OCI-LY1 (cell line): ENCODE data around the gene PPIL6.

Experiments used
- H2AFZ ChIP-seq: fragments of 200-600 bp; sonication (generic), shearing (Covaris generic); 2 replicates; pipeline ENCODE4 v1.6.0; 2014; ENCODE audit warnings: antibody characterized with exemption, mild to moderate bottlenecking, low read length
- H3F3A ChIP-seq: fragments of 200-600 bp; sonication (generic), shearing (Covaris generic); 2 replicates; pipeline ENCODE4 v1.6.0; 2014; ENCODE audit warnings: mild to moderate bottlenecking, antibody characterized with exemption, low read length, moderate library complexity; ENCODE audit not compliant: insufficient read depth
- H3K27ac ChIP-seq: fragments of 200-600 bp; sonication (generic); 2 replicates; pipeline ENCODE4 v1.5.1; 2014; ENCODE audit warnings: low read length, mixed run types, mild to moderate bottlenecking, low read depth; ENCODE audit not compliant: poor library complexity, severe bottlenecking
- H3K27me3 ChIP-seq: fragments of 200-600 bp; sonication (generic); 2 replicates; pipeline ENCODE4 v1.6.0; 2014; ENCODE audit warnings: antibody characterized with exemption, mild to moderate bottlenecking, low read length, moderate library complexity; ENCODE audit not compliant: insufficient read depth
- H3K36me3 ChIP-seq: fragments of 200-600 bp; sonication (generic); 2 replicates; pipeline ENCODE4 v1.6.1; 2014; ENCODE audit warnings: mild to moderate bottlenecking, antibody characterized with exemption, low read length, moderate library complexity, mixed read lengths; ENCODE audit not compliant: insufficient read depth
- H3K4me1 ChIP-seq: fragments of 200-600 bp; sonication (generic); 2 replicates; pipeline ENCODE4 v1.5.1; 2014; ENCODE audit warnings: mild to moderate bottlenecking, low read length, moderate library complexity; ENCODE audit not compliant: insufficient read depth, severe bottlenecking
- H3K4me2 ChIP-seq: fragments of 200-600 bp; sonication (generic), shearing (Covaris generic); 2 replicates; pipeline ENCODE4 v1.6.1; 2014; ENCODE audit warnings: low read length
- H3K4me3 ChIP-seq: fragments of 200-600 bp; sonication (generic); 2 replicates; pipeline ENCODE4 v1.5.1; 2014; ENCODE audit warnings: low read length, low read depth, mild to moderate bottlenecking, mixed read lengths; ENCODE audit not compliant: poor library complexity, severe bottlenecking
- H3K79me2 ChIP-seq: fragments of 200-600 bp; shearing (Covaris generic); 2 replicates; pipeline ENCODE4 v1.6.1; 2016; ENCODE audit warnings: mixed run types, low read length, mixed read lengths; ENCODE audit not compliant: insufficient read depth
- H3K9ac ChIP-seq: fragments of 200-600 bp; sonication (generic), shearing (Covaris generic); 2 replicates; pipeline ENCODE4 v1.6.1; 2014; ENCODE audit warnings: mild to moderate bottlenecking, low read length, mixed read lengths
- H3K9me2 ChIP-seq: fragments of 200-600 bp; sonication (generic), shearing (Covaris generic); 2 replicates; pipeline ENCODE4 v1.6.1; 2014; ENCODE audit warnings: low read depth, mild to moderate bottlenecking, low read length, mixed read lengths
- H3K9me3 ChIP-seq: fragments of 200-600 bp; shearing (Covaris generic); 2 replicates; pipeline ENCODE4 v1.6.1; 2014; ENCODE audit warnings: low read length, mixed read lengths
- H4K20me1 ChIP-seq: fragments of 200-600 bp; sonication (generic), shearing (Covaris generic); 2 replicates; pipeline ENCODE4 v1.6.0; 2016; ENCODE audit warnings: mild to moderate bottlenecking, low read length; ENCODE audit not compliant: insufficient read depth
- EZH2 ChIP-seq: fragments of 200-600 bp; sonication (generic), shearing (Covaris generic); IDR thresholded peaks from 2 replicates; pipeline ENCODE4 v1.8.0; 2017; ENCODE audit warnings: borderline replicate concordance, mixed run types, mild to moderate bottlenecking, antibody characterized with exemption, low read length, moderate library complexity, mixed read lengths
- TF ChIP-seq, protein P1 (sequence below): fragments of 200-600 bp; sonication (generic), shearing (Covaris generic); IDR thresholded peaks from 2 replicates; pipeline ENCODE4 v1.5.1; 2017; ENCODE audit warnings: mild to moderate bottlenecking, antibody characterized with exemption, low read length, moderate library complexity, mixed read lengths

Gene PPIL6

GRCh38 chr6:109377717-109378116 is 62.7 kb downstream of the PPIL6 start:
- no peak overlapping the region for H3K4me3 ChIP-seq
- no peaks in the 10 kb centered on the region for H3K27me3 ChIP-seq
- no peak overlapping the region for H2AFZ ChIP-seq
- no peaks in the 10 kb centered on the region for H3F3A ChIP-seq
- no peak overlapping the region for H3K27ac ChIP-seq
- H3K4me1 ChIP-seq = peaks cover 19% of the 10 kb centered on the region
- no peaks in the 10 kb centered on the region for H3K9me2 ChIP-seq
- no peak overlapping the region for H3K9ac ChIP-seq
- H4K20me1 ChIP-seq = peaks cover 4% of the 10 kb centered on the region
- TF ChIP-seq, protein P1, sequence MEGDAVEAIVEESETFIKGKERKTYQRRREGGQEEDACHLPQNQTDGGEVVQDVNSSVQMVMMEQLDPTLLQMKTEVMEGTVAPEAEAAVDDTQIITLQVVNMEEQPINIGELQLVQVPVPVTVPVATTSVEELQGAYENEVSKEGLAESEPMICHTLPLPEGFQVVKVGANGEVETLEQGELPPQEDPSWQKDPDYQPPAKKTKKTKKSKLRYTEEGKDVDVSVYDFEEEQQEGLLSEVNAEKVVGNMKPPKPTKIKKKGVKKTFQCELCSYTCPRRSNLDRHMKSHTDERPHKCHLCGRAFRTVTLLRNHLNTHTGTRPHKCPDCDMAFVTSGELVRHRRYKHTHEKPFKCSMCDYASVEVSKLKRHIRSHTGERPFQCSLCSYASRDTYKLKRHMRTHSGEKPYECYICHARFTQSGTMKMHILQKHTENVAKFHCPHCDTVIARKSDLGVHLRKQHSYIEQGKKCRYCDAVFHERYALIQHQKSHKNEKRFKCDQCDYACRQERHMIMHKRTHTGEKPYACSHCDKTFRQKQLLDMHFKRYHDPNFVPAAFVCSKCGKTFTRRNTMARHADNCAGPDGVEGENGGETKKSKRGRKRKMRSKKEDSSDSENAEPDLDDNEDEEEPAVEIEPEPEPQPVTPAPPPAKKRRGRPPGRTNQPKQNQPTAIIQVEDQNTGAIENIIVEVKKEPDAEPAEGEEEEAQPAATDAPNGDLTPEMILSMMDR = no peak
- TF ChIP-seq EZH2 = no peak
- no peaks in the 10 kb centered on the region for H3K9me3 ChIP-seq
- no peak overlapping the region for H3K4me2 ChIP-seq
- peaks cover 44% of the 10 kb centered on the region for H3K79me2 ChIP-seq
- H3K36me3 ChIP-seq = peaks cover 73% of the 10 kb centered on the region

GRCh38 chr6:109374326-109374892 is 66.0 kb downstream of the PPIL6 start:
- Histone ChIP-seq H3K79me2 (peaks cover 20% of the 10 kb centered on the region), H3K4me3 (no peak overlapping the region), H3K9me2 (no peaks in the 10 kb centered on the region), H3K27ac (no peak overlapping the region), H2AFZ (no peak overlapping the region), H3K9ac (no peak overlapping the region), H3K36me3 (peaks cover 95% of the 10 kb centered on the region), H3F3A (no peaks in the 10 kb centered on the region), H3K27me3 (no peaks in the 10 kb centered on the region), H3K9me3 (no peaks in the 10 kb centered on the region), H3K4me1 (peaks cover 6% of the 10 kb centered on the region), H4K20me1 (no peaks in the 10 kb centered on the region; the same call in 1 of the 2 replicates), H3K4me2 (no peak overlapping the region)
- TF ChIP-seq, protein P1 = no peak
- TF ChIP-seq EZH2 = no peak

DNA sequence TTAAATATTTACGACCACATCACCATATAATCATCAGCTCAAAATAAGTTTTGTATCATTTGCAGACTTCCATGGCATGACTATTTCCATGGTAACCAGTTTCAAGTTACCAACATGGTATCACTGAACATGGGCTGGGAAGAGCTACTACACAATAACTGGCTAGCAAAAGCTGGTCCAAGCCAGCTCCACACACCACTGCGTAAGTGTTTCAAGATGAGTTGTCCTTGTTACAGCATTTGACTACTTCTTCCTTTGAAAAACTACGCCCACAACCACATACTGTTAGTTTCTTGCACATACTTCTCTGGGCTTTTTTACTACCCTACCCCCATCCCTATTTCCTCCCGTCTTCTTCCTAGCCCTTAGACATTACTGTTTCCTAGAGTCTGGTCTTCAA is 66.7 kb downstream of the PPIL6 start:
- TF ChIP-seq EZH2 = no peak
- TF ChIP-seq, protein P1 = no peak
- Histone ChIP-seq H3K79me2 (peaks cover 13% of the 10 kb centered on the region), H3K4me1 (no peaks in the 10 kb centered on the region), H3F3A (no peaks in the 10 kb centered on the region), H3K9ac (no peak overlapping the region), H4K20me1 (no peaks in the 10 kb centered on the region), H2AFZ (no peak overlapping the region), H3K36me3 (peaks cover 95% of the 10 kb centered on the region), H3K4me2 (no peak overlapping the region), H3K9me3 (no peaks in the 10 kb centered on the region), H3K9me2 (no peaks in the 10 kb centered on the region), H3K27me3 (no peaks in the 10 kb centered on the region), H3K4me3 (no peak overlapping the region), H3K27ac (no peak overlapping the region)
